Fibroblast of skin of right biceps (primary cell): Measurements from ENCODE around the gene RNASEH2A.

Experiments used
- DNase-seq: peaks from one replicate; pipeline ENCODE4 v3.0.0-alpha.2; 2013

RNASEH2A gene

GRCh38 chr19:12806242-12807081, at the start of gene RNASEH2A:
Gene RNASEH2A, plus strand, starts transcription at chr19:12806584. Its CDS starts 90 bp downstream, at chr19:12806674.
- DNase-seq = peak; percentile 90

DNA sequence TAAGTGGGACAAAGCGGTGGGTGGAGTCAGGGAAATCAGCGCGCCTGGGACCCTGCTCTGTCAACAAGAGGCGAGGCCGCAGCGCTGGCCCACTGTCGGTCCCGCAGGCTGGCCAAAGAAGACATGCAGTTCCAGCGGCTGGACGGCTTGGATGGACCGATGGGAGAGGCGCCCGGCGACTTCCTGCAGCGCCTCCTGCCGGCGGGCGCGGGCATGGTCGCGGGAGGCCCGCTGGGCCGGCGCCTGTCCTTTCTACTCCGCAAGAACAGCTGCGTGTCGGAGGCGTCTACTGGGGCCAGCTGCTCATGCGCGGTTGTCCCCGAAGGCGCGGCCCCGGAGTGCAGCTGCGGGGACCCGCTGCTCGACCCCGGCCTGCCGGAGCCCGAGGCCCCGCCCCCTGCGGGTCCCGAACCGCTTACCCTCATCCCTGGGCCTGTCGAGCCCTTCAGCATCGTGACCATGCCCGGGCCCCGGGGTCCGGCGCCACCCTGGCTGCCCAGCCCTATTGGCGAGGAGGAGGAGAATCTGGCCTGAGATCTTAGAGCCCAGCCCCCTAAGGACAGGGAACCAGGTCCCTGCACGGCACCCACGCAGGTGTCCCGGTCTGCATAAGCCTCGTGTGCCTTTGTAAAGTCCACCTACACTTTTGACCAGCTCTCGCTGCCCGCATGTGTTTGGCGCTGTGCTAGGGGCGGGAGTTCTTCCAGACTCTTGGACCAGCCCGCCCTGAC, 48.7 kb upstream of the RNASEH2A start:
- peak; percentile 63 for DNase-seq

DNA sequence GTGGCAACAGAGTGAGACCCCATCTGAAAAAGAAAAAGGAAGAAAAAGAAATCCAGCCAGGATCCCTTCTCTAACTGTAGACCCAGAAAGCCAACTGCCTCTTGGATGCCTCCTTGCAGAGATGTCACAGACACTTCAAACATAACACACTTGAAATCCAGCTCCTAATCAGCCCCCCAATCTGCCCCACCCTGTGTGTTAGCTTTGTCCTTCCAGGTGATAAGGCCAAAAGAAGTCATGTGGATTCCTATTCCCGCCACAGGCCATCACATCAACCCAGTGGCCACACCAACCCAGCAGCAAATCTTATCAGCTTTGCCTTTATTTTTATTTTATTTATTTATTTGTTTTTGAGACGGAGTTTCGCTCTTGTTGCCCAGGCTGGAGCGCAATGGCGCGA, 46.7 kb upstream of the RNASEH2A start:
- no peak for DNase-seq

DNA sequence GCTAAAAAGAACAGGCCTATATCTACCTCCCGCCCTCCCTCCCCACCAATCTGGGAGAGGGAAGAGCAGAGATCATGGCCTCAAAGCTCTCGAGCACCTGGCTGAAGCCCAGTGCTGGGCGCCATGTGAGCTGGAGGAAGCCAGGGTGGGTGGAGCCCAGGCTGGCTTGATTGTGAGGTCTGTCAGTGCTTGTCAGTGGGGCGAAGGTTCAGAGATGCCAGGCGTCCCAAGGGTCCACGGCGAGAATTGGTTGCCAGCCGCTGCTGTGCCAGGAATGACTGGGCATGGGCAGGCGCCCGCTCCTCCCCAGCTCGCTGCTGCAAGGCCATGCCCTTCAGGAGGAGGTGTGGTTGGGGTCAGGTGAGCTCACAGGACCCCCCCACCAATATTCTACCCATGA, 43.3 kb upstream of the RNASEH2A start:
- no peak for DNase-seq

GRCh38 chr19:12764698-12765097, 41.7 kb upstream of the RNASEH2A start:
- no peak for DNase-seq

- DNase-seq = peak; percentile 80
These were observed 40.3 kb upstream of the RNASEH2A start for GRCh38 chr19:12766051-12766521.

DNA sequence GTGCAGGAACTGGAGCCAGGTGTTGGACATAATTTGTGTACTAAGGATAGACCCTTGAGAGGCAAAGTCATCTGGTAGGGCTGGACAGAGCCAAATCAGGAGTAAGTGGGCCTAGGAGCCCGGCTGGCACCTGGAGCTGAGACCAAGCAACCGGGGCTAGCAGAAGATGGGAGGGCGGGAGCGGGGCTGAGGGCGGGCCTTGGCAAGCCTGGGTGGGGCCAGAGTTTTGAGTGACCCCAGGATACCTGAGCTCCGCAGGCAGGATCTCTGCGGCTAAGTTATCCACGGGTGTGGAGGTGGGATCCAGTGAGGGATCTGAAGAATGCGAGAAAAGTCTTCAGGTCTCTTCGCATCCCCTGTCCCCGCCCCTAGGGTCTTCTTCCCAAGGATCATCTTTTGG, 39.2 kb upstream of the RNASEH2A start:
- DNase-seq = no peak

DNA sequence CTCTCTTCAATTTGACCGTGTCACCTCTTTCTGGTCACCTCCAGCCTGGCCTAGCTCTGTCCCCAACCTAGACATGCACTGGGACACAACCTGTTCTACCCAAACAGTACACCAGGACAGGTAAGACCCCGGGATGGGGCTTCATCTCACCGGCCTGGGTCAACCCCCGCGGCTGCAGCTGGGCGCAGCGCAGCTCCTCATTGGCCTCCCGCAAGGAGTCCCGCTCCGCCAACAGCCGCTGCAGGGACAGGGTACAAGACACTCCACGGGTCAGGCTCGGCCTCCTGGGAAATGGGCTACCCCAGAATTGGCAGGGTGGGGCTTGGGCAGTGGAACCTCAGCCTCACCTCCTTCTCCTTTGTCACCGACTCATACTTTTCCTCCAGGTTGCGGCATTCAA, 38.7 kb upstream of the RNASEH2A start:
- no peak for DNase-seq

DNA sequence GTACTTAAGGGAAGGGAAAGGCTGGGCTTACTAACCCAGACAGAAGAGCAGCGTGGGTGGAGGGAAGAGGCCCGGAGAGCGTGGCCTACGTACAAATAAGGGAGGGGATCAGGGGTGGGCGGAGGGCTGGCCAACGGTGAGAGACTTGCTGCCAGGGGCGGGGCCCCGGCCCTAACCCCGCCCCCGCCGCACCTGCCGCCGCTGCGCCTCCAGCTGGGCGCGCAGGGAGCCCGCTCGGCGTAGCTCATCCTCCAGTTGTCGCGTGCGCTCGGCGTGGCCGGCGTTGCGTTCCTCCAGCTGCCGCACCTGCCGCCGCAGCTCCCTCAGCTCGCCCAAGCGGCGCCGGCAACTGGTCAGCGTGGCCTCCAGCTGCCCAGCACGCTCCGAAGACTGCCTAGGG, 36.7 kb upstream of the RNASEH2A start:
- no peak for DNase-seq

GRCh38 chr19:12770922-12771321, 35.5 kb upstream of the RNASEH2A start:
- no peak for DNase-seq

DNA sequence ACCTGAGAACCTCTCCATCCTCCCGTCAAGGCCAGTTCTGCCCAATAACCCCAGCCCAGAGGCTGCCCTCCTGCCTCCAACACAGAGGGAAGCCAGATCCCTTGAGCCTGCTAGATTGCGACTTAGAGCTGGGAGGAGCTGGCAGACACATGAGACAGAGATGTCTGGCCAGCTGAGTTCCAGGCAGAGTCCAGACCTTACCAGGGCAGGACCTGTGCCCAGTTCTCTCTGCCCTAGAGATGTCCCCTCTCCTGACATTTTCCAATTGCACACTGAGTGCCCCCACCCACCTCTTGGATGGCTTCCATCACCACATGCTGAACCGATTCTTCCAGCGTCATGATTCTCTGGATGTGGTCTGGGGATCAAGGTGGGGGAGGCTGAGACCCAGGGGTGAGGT, 34.1 kb upstream of the RNASEH2A start:
- no peak for DNase-seq

GRCh38 chr19:12773571-12773970, 32.8 kb upstream of the RNASEH2A start:
- DNase-seq = peak; percentile 54

DNA sequence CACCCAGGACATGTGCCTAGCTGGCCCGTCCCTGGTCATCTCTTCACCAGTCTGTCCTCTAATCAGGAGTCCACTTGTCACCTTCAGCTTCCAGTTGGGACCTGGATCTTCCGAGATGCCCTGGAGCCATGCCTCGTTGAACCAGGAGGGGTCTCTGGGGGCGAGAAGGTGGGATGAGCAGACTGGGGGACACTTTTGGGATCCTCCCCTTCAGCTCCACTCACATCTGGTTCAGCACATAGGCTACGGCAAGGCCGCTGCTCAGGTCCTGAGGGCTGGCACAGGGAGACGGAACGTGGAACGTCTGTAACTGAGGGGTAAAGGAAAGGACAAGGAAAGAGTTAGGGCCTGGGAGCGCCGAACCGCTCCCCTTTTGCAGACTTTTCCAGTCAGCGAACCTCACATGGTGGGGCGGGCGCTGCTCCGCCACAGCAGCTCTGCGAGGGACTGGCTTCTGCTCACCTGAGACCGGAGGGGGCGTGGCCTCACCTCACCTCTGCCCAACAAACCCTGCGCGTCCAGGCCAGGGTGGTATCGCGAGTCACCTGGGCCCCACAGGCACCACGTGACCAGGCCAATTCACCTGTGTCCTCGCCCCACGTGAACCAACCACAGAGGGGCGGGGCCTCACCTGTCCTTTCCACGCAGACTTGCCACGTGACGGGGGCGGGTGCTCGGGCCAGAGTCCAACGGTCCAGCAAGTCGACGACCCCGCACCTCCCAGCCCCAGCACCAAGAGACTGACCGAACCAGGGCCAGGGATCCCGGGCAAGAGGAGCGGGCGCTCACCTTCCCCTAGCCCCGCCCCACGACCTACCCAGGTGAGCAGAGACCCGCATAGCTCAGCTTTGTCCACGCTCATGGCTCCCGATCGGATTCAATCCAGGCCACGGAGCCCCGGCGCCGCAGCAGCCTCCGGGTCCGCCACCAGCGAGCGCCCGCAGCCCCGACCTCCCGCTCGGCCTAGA, 31.5 kb upstream of the RNASEH2A start, which contains the start of gene HOOK2:
Gene HOOK2 (minus strand): TSS at position 965 of the 968 bp plus-strand sequence. CDS start 103 bp downstream, at position 862.
- no peak for DNase-seq

GRCh38 chr19:12777217-12778016, 29.0 kb upstream of the RNASEH2A start:
- DNase-seq = peak; percentile 81

GRCh38 chr19:12778017-12778904, 28.1 kb upstream of the RNASEH2A start:
- peak; percentile 77 for DNase-seq

DNA sequence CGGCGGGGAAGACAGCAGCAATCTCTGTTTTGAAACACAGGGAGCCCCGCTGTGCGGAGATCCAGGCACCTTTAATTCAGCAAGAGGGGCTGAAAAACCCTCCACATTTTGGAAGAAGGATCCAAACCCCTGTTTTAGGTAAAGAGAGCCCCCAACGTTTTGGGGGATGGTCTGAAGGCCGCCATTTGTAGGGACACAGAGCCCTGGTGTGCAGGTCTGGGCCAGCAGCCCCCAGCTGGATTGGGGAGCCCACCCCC, 27.6 kb upstream of the RNASEH2A start:
- no peak for DNase-seq

DNA sequence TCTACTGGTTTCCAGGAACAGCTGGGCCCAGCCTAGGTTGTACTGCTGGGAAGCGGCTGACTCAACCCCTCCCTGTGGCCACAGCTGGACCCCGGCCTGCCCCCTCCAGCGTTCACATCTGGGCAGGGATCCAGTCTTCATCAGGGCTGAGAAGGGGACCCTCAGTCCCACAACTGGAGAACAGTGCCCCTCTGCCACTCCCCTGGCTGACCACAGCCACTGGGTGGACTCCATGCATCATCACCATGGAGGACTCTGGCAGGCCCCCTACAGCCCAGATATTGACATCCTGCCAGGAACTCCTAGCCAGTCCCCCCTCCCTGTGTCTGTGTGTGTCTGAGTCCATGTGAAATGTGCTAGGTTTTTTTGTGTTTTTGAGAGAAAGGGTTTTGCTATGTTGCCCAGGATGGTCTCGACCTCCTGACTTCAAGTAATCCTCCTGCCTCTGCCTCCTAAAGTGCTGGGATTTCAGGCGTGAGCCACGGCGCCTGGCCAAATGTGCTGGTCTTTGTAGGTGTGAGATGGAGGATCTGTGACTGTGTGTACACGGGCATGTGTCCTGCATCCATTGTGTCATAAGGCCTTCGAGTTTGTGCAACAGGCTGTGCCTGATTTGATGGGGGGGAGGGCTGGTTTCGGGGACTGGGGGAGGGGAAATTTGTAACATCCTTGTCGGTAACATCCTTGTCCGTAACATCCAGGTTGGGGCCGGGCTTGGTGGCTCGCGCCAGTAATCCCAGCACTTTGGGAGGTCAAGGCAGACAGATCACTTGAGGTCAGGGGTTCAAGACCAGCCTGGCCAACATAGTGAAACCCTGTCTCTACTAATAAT, 27.0 kb upstream of the RNASEH2A start:
- DNase-seq = peak; percentile 86

GRCh38 chr19:12782174-12782423, 24.3 kb upstream of the RNASEH2A start:
- DNase-seq = no peak

DNA sequence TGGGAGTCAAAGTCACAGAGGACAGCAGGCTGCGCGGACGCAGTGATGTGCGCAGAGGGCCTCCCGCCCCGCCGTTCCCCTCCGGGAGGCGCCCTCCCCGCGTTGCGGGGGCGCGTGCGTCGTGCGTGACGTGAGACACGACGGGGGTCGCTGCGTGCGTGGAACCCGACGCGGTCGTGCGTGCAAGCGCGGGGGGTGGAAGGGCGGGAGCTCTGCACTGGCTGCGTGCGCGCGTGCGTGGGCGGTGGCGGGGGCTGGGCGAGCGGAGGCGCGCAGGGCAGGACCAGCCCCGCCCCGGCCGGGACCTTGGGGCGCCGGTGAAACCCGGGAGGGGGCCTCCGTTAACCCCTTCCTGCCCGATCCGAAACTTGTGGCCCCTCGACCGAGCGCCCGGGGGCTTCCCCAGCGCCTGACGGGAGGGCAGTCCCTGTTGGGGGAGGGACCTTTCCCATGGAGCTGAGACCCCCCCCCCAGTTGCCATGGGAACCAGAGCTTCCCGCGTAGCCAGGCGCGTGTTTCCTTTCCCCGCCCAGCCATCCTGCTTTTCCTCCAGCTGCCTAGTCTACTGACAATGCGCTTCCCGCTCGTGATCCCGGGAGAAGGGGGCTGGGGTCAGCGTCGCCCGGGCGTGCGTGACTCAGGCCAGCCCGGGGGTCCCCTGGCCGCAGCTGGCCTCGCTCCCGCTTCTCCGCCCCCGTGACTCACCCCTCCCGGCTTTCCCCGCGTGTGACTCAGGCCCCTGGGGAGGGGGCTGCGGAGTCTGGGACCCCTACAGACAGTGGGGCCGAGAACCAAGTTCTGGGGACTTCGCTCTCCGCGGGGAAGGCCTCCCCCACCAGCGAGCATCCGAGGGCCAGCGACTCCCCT, 23.7 kb upstream of the RNASEH2A start:
- DNase-seq = peak; percentile 91
